IMR-90 (cell line): ENCODE data around the gene ATP4B. TPM values are rescaled to one million over a fixed set of nuclear protein-coding genes. Genes with fewer than 3 reads are reported as not detected.

Experiments
- ATAC-seq: fragments of 200-7000 bp; cut with Tn5 transposase; 2 replicates; pipeline ENCODE4 v1.9.1; 2020; ENCODE audit warnings: low read depth, mild to moderate bottlenecking, moderate library complexity
- BruUV-seq: library from RNA; stranded (reverse); fragments of 400-500 nt; replicated peaks from 2 replicates; lab custom pipeline; 2021; lab: Mats Ljungman, UMichigan
- CTCF ChIA-PET: fragments of 300-600 bp; formaldehyde crosslinking; extraction: SDS; loops from one replicate; lab custom pipeline; 2021; ENCODE audit warnings: antibody characterized with exemption; lab: Yijun Ruan, JAX
- POLR2A ChIA-PET: fragments of 300-600 bp; sonication (Branson Sonifier 250); formaldehyde crosslinking; loops from one replicate; lab custom pipeline; 2022; ENCODE audit warnings: antibody characterized with exemption; ENCODE audit not compliant: unreplicated experiment; lab: Charles Lee
- DNase-seq: peaks from one replicate; pipeline ENCODE4 v3.0.0; 2013
- H2AFZ ChIP-seq: replicated peaks from 2 replicates; pipeline ENCODE3; 2013; ENCODE audit warnings: low read length, mild to moderate bottlenecking; ENCODE audit not compliant: poor library complexity
- H2AK5ac ChIP-seq: 2 replicates; pipeline ENCODE4 v1.6.1; 2013; ENCODE audit warnings: low read depth, low read length, inconsistent platforms
- H2AK9ac ChIP-seq: replicated peaks from 2 replicates; pipeline ENCODE3; 2013; ENCODE audit warnings: mild to moderate bottlenecking, low read depth, low read length, moderate library complexity; ENCODE audit not compliant: poor library complexity
- H2BK120ac ChIP-seq: 2 replicates; pipeline ENCODE4 v1.6.1; 2013; ENCODE audit warnings: low read depth, low read length, inconsistent platforms
- H2BK15ac ChIP-seq: 3 replicates; pipeline ENCODE4 v1.6.1; 2013; ENCODE audit warnings: low read depth, low read length, inconsistent platforms
- H2BK20ac ChIP-seq: 2 replicates; pipeline ENCODE4 v1.6.1; 2013; ENCODE audit warnings: low read depth, mild to moderate bottlenecking, inconsistent platforms, low read length, moderate library complexity
- H2BK5ac ChIP-seq: 2 replicates; pipeline ENCODE4 v1.6.1; 2013; ENCODE audit warnings: mild to moderate bottlenecking, low read depth, low read length, inconsistent platforms; ENCODE audit not compliant: poor library complexity, severe bottlenecking
- H3K14ac ChIP-seq: replicated peaks from 2 replicates; pipeline ENCODE4 v1.6.1; 2013; ENCODE audit warnings: low read depth, low read length, inconsistent platforms
- H3K18ac ChIP-seq: 2 replicates; pipeline ENCODE4 v1.6.1; 2013; ENCODE audit warnings: low read depth, low read length, control low read depth
- H3K23ac ChIP-seq: 2 replicates; pipeline ENCODE4 v1.6.1; 2013; ENCODE audit warnings: low read depth, low read length, inconsistent platforms
- H3K27ac ChIP-seq: 2 replicates; pipeline ENCODE4 v1.5.1; 2013; ENCODE audit warnings: mild to moderate bottlenecking, control low read depth, low read length; ENCODE audit not compliant: insufficient read depth
- H3K27me3 ChIP-seq: 2 replicates; pipeline ENCODE4 v1.6.1; 2013; ENCODE audit warnings: low read length; ENCODE audit not compliant: control insufficient read depth, insufficient read depth
- H3K36me3 ChIP-seq: 2 replicates; pipeline ENCODE4 v1.6.1; 2013; ENCODE audit warnings: low read length, mixed read lengths; ENCODE audit not compliant: control insufficient read depth, insufficient read depth
- H3K4ac ChIP-seq: 2 replicates; pipeline ENCODE4 v1.6.1; 2013; ENCODE audit warnings: low read depth, low read length, inconsistent platforms
- H3K4me1 ChIP-seq: 2 replicates; pipeline ENCODE4 v1.6.1; 2013; ENCODE audit warnings: low read length, mixed read lengths; ENCODE audit not compliant: control insufficient read depth, insufficient read depth
- H3K4me2 ChIP-seq: 2 replicates; pipeline ENCODE4 v1.6.1; 2013; ENCODE audit warnings: low read depth, mild to moderate bottlenecking, control low read depth, low read length, moderate library complexity
- H3K4me3 ChIP-seq: 2 replicates; pipeline ENCODE4 v1.5.1; 2013; ENCODE audit warnings: low read depth, mild to moderate bottlenecking, control low read depth, low read length, moderate library complexity; ENCODE audit not compliant: insufficient read depth
- H3K56ac ChIP-seq: 2 replicates; pipeline ENCODE4 v1.6.1; 2013; ENCODE audit warnings: low read length, inconsistent platforms; ENCODE audit not compliant: insufficient read depth; ENCODE audit errors: extremely low read depth
- H3K79me1 ChIP-seq, 2 experiments: 2 replicates each; pipeline ENCODE4 v1.6.1; 2013; ENCODE audit warnings: low read length in 2 of 2, inconsistent platforms in 1 of 2, low read depth in 1 of 2
- H3K9ac ChIP-seq: 2 replicates; pipeline ENCODE4 v1.6.1; 2013; ENCODE audit warnings: low read depth, low read length, control low read depth
- H3K9me1 ChIP-seq: 2 replicates; pipeline ENCODE4 v1.6.1; 2013; ENCODE audit warnings: low read length, inconsistent platforms; ENCODE audit not compliant: insufficient read depth
- H3K9me3 ChIP-seq: 2 replicates; pipeline ENCODE4 v1.6.1; 2013; ENCODE audit warnings: low read length; ENCODE audit not compliant: control insufficient read depth, insufficient read depth
- H4K20me1 ChIP-seq: 2 replicates; pipeline ENCODE4 v1.6.1; 2013; ENCODE audit warnings: low read length, inconsistent platforms; ENCODE audit not compliant: insufficient read depth
- H4K5ac ChIP-seq: 2 replicates; pipeline ENCODE4 v1.6.1; 2013; ENCODE audit warnings: mild to moderate bottlenecking, low read depth, low read length, control low read depth
- H4K8ac ChIP-seq, 2 experiments: 2 replicates each; pipeline ENCODE4 v1.6.1; 2013; ENCODE audit warnings: low read depth in 2 of 2, low read length in 2 of 2, control low read depth in 1 of 2, inconsistent platforms in 1 of 2
- H4K91ac ChIP-seq: 2 replicates; pipeline ENCODE4 v1.6.1; 2013; ENCODE audit warnings: low read depth, low read length, inconsistent platforms; ENCODE audit not compliant: insufficient read depth
- CEBPB ChIP-seq: IDR thresholded peaks from 2 replicates; pipeline ENCODE4 v1.6.1; 2012; ENCODE audit warnings: low read depth, low read length, improper control_type of control experiment
- CHD1 ChIP-seq: IDR thresholded peaks from 2 replicates; pipeline ENCODE4 v1.6.1; 2012; ENCODE audit warnings: low read depth, low read length, improper control_type of control experiment
- CTCF ChIP-seq: conservative IDR thresholded peaks from 2 replicates; pipeline ENCODE4 v1.5.1; 2012; ENCODE audit warnings: mild to moderate bottlenecking, low read depth, low read length, improper control_type of control experiment
- ELK1 ChIP-seq: fragments of 150-350 bp; IDR thresholded peaks from 2 replicates; pipeline ENCODE4 v1.6.1; 2016; ENCODE audit warnings: low read depth, mild to moderate bottlenecking, low read length, moderate library complexity, borderline replicate concordance
- FOS ChIP-seq: fragments of 150-350 bp; IDR thresholded peaks from 2 replicates; pipeline ENCODE4 v1.6.1; 2016; ENCODE audit warnings: low read depth, low read length
- MAFK ChIP-seq: IDR thresholded peaks from 2 replicates; pipeline ENCODE4 v1.6.1; 2012; ENCODE audit warnings: low read depth, low read length, improper control_type of control experiment
- MAZ ChIP-seq: IDR thresholded peaks from 2 replicates; pipeline ENCODE4 v1.6.1; 2012; ENCODE audit warnings: low read depth, mild to moderate bottlenecking, low read length, improper control_type of control experiment, moderate library complexity, borderline replicate concordance
- NFE2L2 ChIP-seq: fragments of 150-350 bp; IDR thresholded peaks from 2 replicates; pipeline ENCODE4 v1.6.1; 2016; ENCODE audit warnings: low read depth, mild to moderate bottlenecking, low read length
- POLR2A ChIP-seq: IDR thresholded peaks from 2 replicates; pipeline ENCODE4 v1.6.1; 2012; ENCODE audit warnings: mild to moderate bottlenecking, low read depth, low read length
- SMC3 ChIP-seq: fragments of 150-350 bp; IDR thresholded peaks from 2 replicates; pipeline ENCODE4 v1.6.1; 2016; ENCODE audit warnings: low read depth, mild to moderate bottlenecking, antibody characterized with exemption, low read length, moderate library complexity
- WGBS, 2 experiments: methylation state at CpG; one replicate each; pipeline versions ENCODE4 v1.1.5 to v1.1.7; 2013; ENCODE audit warnings: missing lambda C conversion rate in 2 of 2; ENCODE audit not compliant: insufficient read length in 1 of 2; ENCODE audit errors: extremely low coverage in 2 of 2; 5-methylcytosine and 5-hydroxymethylcytosine counted together
- dilution Hi-C: fragments of 300-500 bp; cut with HindIII; formaldehyde crosslinking; loops from one replicate; pipeline ENCODE4 v1.14.3; 2018; ENCODE audit warnings: low sequenced_read_pairs; ENCODE audit not compliant: unreplicated experiment
- in situ Hi-C: fragments of 300-500 bp; cut with MboI; formaldehyde crosslinking; loops from 3 replicates; pipeline ENCODE4 v1.14.3; 2019; ENCODE audit warnings: low sequenced_read_pairs, inconsistent platforms, mixed read lengths
- intact Hi-C: fragments of 100-400 bp; cut with micrococcal nuclease; formaldehyde crosslinking; loops from 2 replicates; pipeline ENCODE4 v1.10.0; 2022
- polyA plus RNA-seq, 3 experiments: library from polyadenylated mRNA; depleted of rRNA; stranded (reverse); fragments of >200 nt; gene quantifications; 2 replicates each; pipeline ENCODE4 v1.2.3, GENCODE V29; 2012; ENCODE audit warnings: low replicate concordance in 1 of 3
- total RNA-seq: library from RNA; depleted of rRNA; stranded (reverse); fragments of >200 nt; gene quantifications from 2 replicates; pipeline ENCODE4 v1.2.3, GENCODE V29; 2012

ATP4B gene
- total and polyA plus RNA-seq, 2 of the 4 experiments (the other 2 are of a cell fraction), result not detected

GRCh38 chr13:113667771-113668490 lies 9.9 kb upstream of the ATP4B start:
- BruUV-seq, result no TSS peak
- CTCF ChIA-PET, result interaction anchor here (0.6 kb wide), 1 partner anchor 245 kb away, joined by 3 read pairs; no protein-coding TSS in a partner anchor

More at GRCh38 chr13:113667771-113668490, 9.9 kb upstream of the ATP4B start:
- Histone ChIP-seq H3K36me3 (no peaks in the 10 kb centered on the region), H2AK5ac (no peak overlapping the region), H3K4me3 (no peak overlapping the region), H3K9me3 (no peaks in the 10 kb centered on the region), H3K4me2 (no peak overlapping the region), H2AFZ (no peak overlapping the region), H2BK15ac (no peak overlapping the region), H3K4ac (no peak overlapping the region), H2BK5ac (no peak overlapping the region), H3K4me1 (no peaks in the 10 kb centered on the region), H3K18ac (no peak overlapping the region), H3K79me1 (no peaks in the 10 kb centered on the region), H4K8ac (no peak overlapping the region), H2BK120ac (no peak overlapping the region), H3K23ac (no peak overlapping the region), H2BK20ac (no peak overlapping the region), H3K9ac (no peak overlapping the region), H3K27me3 (peaks cover 16% of the 10 kb centered on the region), H2AK9ac (no peak overlapping the region), H4K5ac (no peak overlapping the region), H4K20me1 (peaks cover 11% of the 10 kb centered on the region; the same call in 1 of the 2 replicates), H3K27ac (no peak overlapping the region), H3K9me1 (peaks cover 3% of the 10 kb centered on the region; the same call in 1 of the 2 replicates), H3K14ac (no peak overlapping the region), H4K91ac (no peak overlapping the region), H3K56ac (no peak overlapping the region)
- in situ Hi-C loops (no loop called here), intact Hi-C loops (no loop called here), dilution Hi-C loops (no loop called here)
- DNase-seq, result no peak
- POLR2A ChIA-PET, result no interaction called here
- no peak for ATAC-seq
- 84% methylated on average over 12 of the region's 29 CpGs; no CpG with 5 or more reads in 1 of the 2 experiments for WGBS, 2 experiments
- TF ChIP-seq ELK1, result no peak
- no peak for TF ChIP-seq CEBPB
- no peak for TF ChIP-seq NFE2L2
- TF ChIP-seq SMC3, result no peak
- no peak for TF ChIP-seq FOS
- no peak for TF ChIP-seq POLR2A
- TF ChIP-seq MAFK, result no peak
- TF ChIP-seq MAZ, result no peak
- TF ChIP-seq CHD1, result no peak
- TF ChIP-seq CTCF, result no peak
